ENCODE results near the gene HOXD10.

GRCh38 chr2:176169181-176169580 lies 52.6 kb downstream of the HOXD10 start:
- TF ChIP-seq, protein P1, sequence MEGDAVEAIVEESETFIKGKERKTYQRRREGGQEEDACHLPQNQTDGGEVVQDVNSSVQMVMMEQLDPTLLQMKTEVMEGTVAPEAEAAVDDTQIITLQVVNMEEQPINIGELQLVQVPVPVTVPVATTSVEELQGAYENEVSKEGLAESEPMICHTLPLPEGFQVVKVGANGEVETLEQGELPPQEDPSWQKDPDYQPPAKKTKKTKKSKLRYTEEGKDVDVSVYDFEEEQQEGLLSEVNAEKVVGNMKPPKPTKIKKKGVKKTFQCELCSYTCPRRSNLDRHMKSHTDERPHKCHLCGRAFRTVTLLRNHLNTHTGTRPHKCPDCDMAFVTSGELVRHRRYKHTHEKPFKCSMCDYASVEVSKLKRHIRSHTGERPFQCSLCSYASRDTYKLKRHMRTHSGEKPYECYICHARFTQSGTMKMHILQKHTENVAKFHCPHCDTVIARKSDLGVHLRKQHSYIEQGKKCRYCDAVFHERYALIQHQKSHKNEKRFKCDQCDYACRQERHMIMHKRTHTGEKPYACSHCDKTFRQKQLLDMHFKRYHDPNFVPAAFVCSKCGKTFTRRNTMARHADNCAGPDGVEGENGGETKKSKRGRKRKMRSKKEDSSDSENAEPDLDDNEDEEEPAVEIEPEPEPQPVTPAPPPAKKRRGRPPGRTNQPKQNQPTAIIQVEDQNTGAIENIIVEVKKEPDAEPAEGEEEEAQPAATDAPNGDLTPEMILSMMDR (IDR thresholded peaks at IDR 0.05; ENCODE audit: insufficient read depth, low read length): no peak
- TF ChIP-seq, protein P2, sequence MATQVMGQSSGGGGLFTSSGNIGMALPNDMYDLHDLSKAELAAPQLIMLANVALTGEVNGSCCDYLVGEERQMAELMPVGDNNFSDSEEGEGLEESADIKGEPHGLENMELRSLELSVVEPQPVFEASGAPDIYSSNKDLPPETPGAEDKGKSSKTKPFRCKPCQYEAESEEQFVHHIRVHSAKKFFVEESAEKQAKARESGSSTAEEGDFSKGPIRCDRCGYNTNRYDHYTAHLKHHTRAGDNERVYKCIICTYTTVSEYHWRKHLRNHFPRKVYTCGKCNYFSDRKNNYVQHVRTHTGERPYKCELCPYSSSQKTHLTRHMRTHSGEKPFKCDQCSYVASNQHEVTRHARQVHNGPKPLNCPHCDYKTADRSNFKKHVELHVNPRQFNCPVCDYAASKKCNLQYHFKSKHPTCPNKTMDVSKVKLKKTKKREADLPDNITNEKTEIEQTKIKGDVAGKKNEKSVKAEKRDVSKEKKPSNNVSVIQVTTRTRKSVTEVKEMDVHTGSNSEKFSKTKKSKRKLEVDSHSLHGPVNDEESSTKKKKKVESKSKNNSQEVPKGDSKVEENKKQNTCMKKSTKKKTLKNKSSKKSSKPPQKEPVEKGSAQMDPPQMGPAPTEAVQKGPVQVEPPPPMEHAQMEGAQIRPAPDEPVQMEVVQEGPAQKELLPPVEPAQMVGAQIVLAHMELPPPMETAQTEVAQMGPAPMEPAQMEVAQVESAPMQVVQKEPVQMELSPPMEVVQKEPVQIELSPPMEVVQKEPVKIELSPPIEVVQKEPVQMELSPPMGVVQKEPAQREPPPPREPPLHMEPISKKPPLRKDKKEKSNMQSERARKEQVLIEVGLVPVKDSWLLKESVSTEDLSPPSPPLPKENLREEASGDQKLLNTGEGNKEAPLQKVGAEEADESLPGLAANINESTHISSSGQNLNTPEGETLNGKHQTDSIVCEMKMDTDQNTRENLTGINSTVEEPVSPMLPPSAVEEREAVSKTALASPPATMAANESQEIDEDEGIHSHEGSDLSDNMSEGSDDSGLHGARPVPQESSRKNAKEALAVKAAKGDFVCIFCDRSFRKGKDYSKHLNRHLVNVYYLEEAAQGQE (IDR thresholded peaks at IDR 0.05; ENCODE audit: insufficient replicate concordance, low read depth): no peak
- TF ChIP-seq POLR2AphosphoS5 (IDR thresholded peaks at IDR 0.05; ENCODE audit: low read depth): no peak
- no peak for TF ChIP-seq SPI1 (IDR thresholded peaks at IDR 0.05; ENCODE audit: borderline replicate concordance, low read depth)

All from HL-60 (cell line).